GM21381 (cell line): ENCODE results near the gene AP4M1.
A peak's percentile ranks its signal among the peaks of the same experiment; 100 is the strongest.

Experiments used
- ATAC-seq: cut with Tn5 transposase; IDR thresholded peaks from one replicate; pipeline ENCODE4 v1.9.1; 2021; ENCODE audit warnings: mild to moderate bottlenecking, moderate library complexity; ENCODE audit not compliant: unreplicated experiment

The AP4M1 gene

GRCh38 chr7:100107125-100107737 is 5.8 kb downstream of the AP4M1 start:
- no peak for ATAC-seq

GRCh38 chr7:100107890-100108289 is 6.4 kb downstream of the AP4M1 start:
- ATAC-seq = no peak

- ATAC-seq = no peak
These were observed 8.2 kb downstream of the AP4M1 start for GRCh38 chr7:100109521-100110163.

- ATAC-seq = no peak
These were observed 9.7 kb downstream of the AP4M1 start for GRCh38 chr7:100111156-100111555.

- no peak for ATAC-seq
These were observed 10.5 kb downstream of the AP4M1 start for GRCh38 chr7:100111914-100112313.

- no peak for ATAC-seq
These were observed 13.6 kb downstream of the AP4M1 start for GRCh38 chr7:100115026-100115425.

GRCh38 chr7:100118388-100119071 is 17.1 kb downstream of the AP4M1 start:
- ATAC-seq = no peak

- ATAC-seq = peak; percentile 73
These were observed 17.9 kb downstream of the AP4M1 start, which contains the start of the genes CNPY4 and TAF6 for GRCh38 chr7:100119072-100119969. Gene CNPY4, plus strand, starts transcription at chr7:100119634. Its CDS starts 111 bp downstream, at chr7:100119745. Gene TAF6, minus strand, starts transcription at chr7:100119358. Its CDS starts 5,149 bp downstream, at chr7:100114209.

GRCh38 chr7:100119970-100120732 is 18.7 kb downstream of the AP4M1 start:
- ATAC-seq = peak; percentile 27

GRCh38 chr7:100120733-100121036 is 19.2 kb downstream of the AP4M1 start:
- no peak for ATAC-seq

GRCh38 chr7:100122067-100122466 is 20.6 kb downstream of the AP4M1 start:
- ATAC-seq = no peak

- no peak for ATAC-seq
These were observed 21.1 kb downstream of the AP4M1 start for GRCh38 chr7:100122568-100122967.

GRCh38 chr7:100124301-100125230 is 23.1 kb downstream of the AP4M1 start:
- no peak for ATAC-seq

- no peak for ATAC-seq
These were observed 24.9 kb downstream of the AP4M1 start for GRCh38 chr7:100126239-100126930.

- peak; percentile 62 for ATAC-seq
These were observed 25.8 kb downstream of the AP4M1 start, which contains the start of gene MBLAC1 for GRCh38 chr7:100126931-100127865. Gene MBLAC1, plus strand, starts transcription at chr7:100126967. Its CDS starts 429 bp downstream, at chr7:100127396.

- ATAC-seq = no peak
These were observed 26.6 kb downstream of the AP4M1 start for GRCh38 chr7:100127866-100128636.

GRCh38 chr7:100128637-100128963 is 27.2 kb downstream of the AP4M1 start:
- no peak for ATAC-seq
